GM23338 (cell line): ENCODE data around the gene SYNE2. TPM values are rescaled to one million over a fixed set of nuclear protein-coding genes. Genes with fewer than 3 reads are reported as not detected.

Source experiments
- ATAC-seq: fragments of 200-7000 bp; cut with Tn5 transposase; 3 replicates; pipeline ENCODE4 v1.9.1; 2020
- DNase-seq: peaks from one replicate; pipeline ENCODE4 v3.0.0-alpha.2; 2015; ENCODE audit warnings: low spot score
- H2AFZ ChIP-seq: fragments of 200-600 bp; sonication (generic); 2 replicates; pipeline ENCODE4 v1.8.0; 2016; ENCODE audit warnings: antibody characterized with exemption, mild to moderate bottlenecking, moderate library complexity
- H3F3A ChIP-seq: fragments of 200-600 bp; sonication (generic); replicated peaks from 2 replicates; pipeline ENCODE4 v1.8.0; 2017; ENCODE audit warnings: antibody characterized with exemption, mixed run types, low read depth
- H3K27ac ChIP-seq: fragments of 200-600 bp; sonication (generic); 2 replicates; pipeline ENCODE4 v1.6.1; 2016; ENCODE audit warnings: low read depth
- H3K27me3 ChIP-seq: fragments of 200-600 bp; sonication (generic); 2 replicates; pipeline ENCODE4 v1.8.0; 2016; ENCODE audit warnings: mild to moderate bottlenecking, mixed run types, moderate library complexity; ENCODE audit not compliant: insufficient read depth
- H3K36me3 ChIP-seq: fragments of 200-600 bp; sonication (generic); 2 replicates; pipeline ENCODE4 v1.8.0; 2016; ENCODE audit warnings: mild to moderate bottlenecking; ENCODE audit not compliant: insufficient read depth
- H3K4me1 ChIP-seq: fragments of 200-600 bp; sonication (generic); 2 replicates; pipeline ENCODE4 v1.8.0; 2016; ENCODE audit warnings: mild to moderate bottlenecking, moderate library complexity; ENCODE audit not compliant: insufficient read depth
- H3K4me2 ChIP-seq: fragments of 200-600 bp; sonication (generic); 2 replicates; pipeline ENCODE4 v1.7.1; 2017; ENCODE audit warnings: mixed run types
- H3K4me3 ChIP-seq: fragments of 200-600 bp; sonication (generic); 2 replicates; pipeline ENCODE4 v1.6.1; 2016; ENCODE audit warnings: mixed run types
- H3K79me2 ChIP-seq: fragments of 200-600 bp; sonication (generic); replicated peaks from 2 replicates; pipeline ENCODE4 v1.8.0; 2017; ENCODE audit warnings: mild to moderate bottlenecking; ENCODE audit not compliant: insufficient read depth
- H3K9me2 ChIP-seq: fragments of 200-600 bp; sonication (generic); 2 replicates; pipeline ENCODE4 v1.8.0; 2017; ENCODE audit not compliant: insufficient read depth
- H4K20me1 ChIP-seq: fragments of 200-600 bp; sonication (generic); replicated peaks from 2 replicates; pipeline ENCODE4 v1.8.0; 2017; ENCODE audit warnings: mild to moderate bottlenecking; ENCODE audit not compliant: insufficient read depth
- H3K27ac Mint-ChIP-seq: 2 replicates; pipeline ENCODE4 v1.8.0; 2020; ENCODE audit warnings: inconsistent platforms, mild to moderate bottlenecking, moderate library complexity, mixed read lengths
- H3K27me3 Mint-ChIP-seq: 3 replicates; pipeline ENCODE4 v1.8.0; 2022; ENCODE audit warnings: low read depth, mild to moderate bottlenecking, moderate library complexity, mixed read lengths, inconsistent platforms; ENCODE audit not compliant: insufficient read depth, poor library complexity
- H3K36me3 Mint-ChIP-seq: 3 replicates; pipeline ENCODE4 v1.8.0; 2021; ENCODE audit warnings: low read depth, mild to moderate bottlenecking, inconsistent platforms, moderate library complexity, mixed read lengths
- H3K4me1 Mint-ChIP-seq: 3 replicates; pipeline ENCODE4 v1.8.0; 2020; ENCODE audit warnings: mild to moderate bottlenecking, inconsistent platforms, mixed read lengths
- H3K4me3 Mint-ChIP-seq: 3 replicates; pipeline ENCODE4 v1.8.0; 2021; ENCODE audit warnings: moderate library complexity, mild to moderate bottlenecking, inconsistent platforms, mixed read lengths
- H3K9me3 Mint-ChIP-seq: 3 replicates; pipeline ENCODE4 v1.8.0; 2020; ENCODE audit warnings: moderate library complexity, mild to moderate bottlenecking, inconsistent platforms, mixed read lengths
- CREB1 ChIP-seq: fragments of 250-450 bp; sonication (Bioruptor Pico); IDR thresholded peaks from 2 replicates; pipeline ENCODE4 v1.5.0; 2020; ENCODE audit warnings: low read depth, mild to moderate bottlenecking, moderate library complexity
- CTCF ChIP-seq, 2 experiments: fragments of 200-600 bp in 1 of 2; sonication (generic) in 1 of 2; conservative IDR thresholded peaks; 2 replicates each; pipeline versions ENCODE4 v1.5.1 to v1.6.1; 2016 to 2017; ENCODE audit warnings: antibody characterized with exemption in 2 of 2, low read depth in 2 of 2, mild to moderate bottlenecking in 2 of 2, moderate library complexity in 1 of 2
- ETS1 ChIP-seq: IDR thresholded peaks from 2 replicates; pipeline ENCODE4 v1.6.1; 2016; ENCODE audit warnings: antibody characterized with exemption
- EZH2 ChIP-seq: fragments of 200-600 bp; sonication (generic); IDR thresholded peaks from one replicate; pipeline ENCODE4 v1.8.0; 2017; ENCODE audit warnings: antibody characterized with exemption, mild to moderate bottlenecking, low read depth; ENCODE audit not compliant: unreplicated experiment
- EZH2phosphoT487 ChIP-seq: fragments of 200-600 bp; sonication (generic); IDR thresholded peaks from one replicate; pipeline ENCODE4 v1.8.1; 2018; ENCODE audit warnings: antibody characterized with exemption; ENCODE audit not compliant: unreplicated experiment
- JUNB ChIP-seq: IDR thresholded peaks from one replicate; pipeline ENCODE4 v1.6.1; 2016; ENCODE audit warnings: antibody characterized with exemption; ENCODE audit not compliant: unreplicated experiment
- NANOG ChIP-seq: IDR thresholded peaks from 2 replicates; pipeline ENCODE4 v1.6.1; 2016; ENCODE audit warnings: antibody characterized with exemption, borderline replicate concordance
- POLR2AphosphoS5 ChIP-seq: IDR thresholded peaks from 2 replicates; pipeline ENCODE4 v1.6.1; 2016; ENCODE audit warnings: antibody characterized with exemption, low read depth
- REST ChIP-seq: IDR thresholded peaks from one replicate; pipeline ENCODE4 v1.6.1; 2018; ENCODE audit warnings: antibody characterized with exemption; ENCODE audit not compliant: unreplicated experiment
- STAT1 ChIP-seq: IDR thresholded peaks from one replicate; pipeline ENCODE4 v1.6.1; 2016; ENCODE audit warnings: antibody characterized with exemption; ENCODE audit not compliant: unreplicated experiment
- ZNF114 ChIP-seq: fragments of 250-450 bp; sonication (Bioruptor Pico); IDR thresholded peaks from 2 replicates; pipeline ENCODE4 v1.5.0; 2020; ENCODE audit warnings: mild to moderate bottlenecking, moderate library complexity
- ZNF331 ChIP-seq: fragments of 250-450 bp; sonication (Bioruptor Pico); IDR thresholded peaks from 2 replicates; pipeline ENCODE4 v1.5.0; 2020; ENCODE audit warnings: low read depth, mild to moderate bottlenecking, moderate library complexity
- ZNF462 ChIP-seq: fragments of 250-450 bp; sonication (Bioruptor Pico); IDR thresholded peaks from 2 replicates; pipeline ENCODE4 v1.5.0; 2020; ENCODE audit warnings: mild to moderate bottlenecking, moderate library complexity
- polyA plus RNA-seq: library from polyadenylated mRNA; unstranded; fragments of >200 nt; fragmentation: Nextera tagmentation; extraction: Ambion mirVana; gene quantifications from 2 replicates; pipeline ENCODE4 v1.2.1, GENCODE V29; 2016
- total RNA-seq: library from RNA; depleted of rRNA; stranded (reverse); fragments of >200 nt; shearing (Covaris generic); gene quantifications from 2 replicates; pipeline ENCODE4 v1.2.3, GENCODE V29; 2014

SYNE2 gene
- total and polyA plus RNA-seq, 2 experiments from 2014 or later = 34.3 to 86.5 TPM

- ATAC-seq (no peak), DNase-seq (no peak)
- H3K4me3 ChIP-seq = no peak overlapping the region
- peaks cover 26% of the 10 kb centered on the region for H3K4me1 Mint-ChIP-seq
- peak overlapping the region; percentile 26; the same call in 1 of the 2 replicates for H3K27ac Mint-ChIP-seq
- no peak overlapping the region for H2AFZ ChIP-seq
- H3K4me1 ChIP-seq = peaks cover 29% of the 10 kb centered on the region
- no peaks in the 10 kb centered on the region for H3K27me3 ChIP-seq
- peaks cover 5% of the 10 kb centered on the region; the same call in 1 of the 2 replicates for H4K20me1 ChIP-seq
- H3K79me2 ChIP-seq = peaks cover 86% of the 10 kb centered on the region
- H3F3A ChIP-seq = no peaks in the 10 kb centered on the region
- H3K9me3 Mint-ChIP-seq = no peaks in the 10 kb centered on the region
- H3K4me3 Mint-ChIP-seq = no peak overlapping the region
- H3K4me2 ChIP-seq = no peak overlapping the region
- no peaks in the 10 kb centered on the region for H3K9me2 ChIP-seq
- H3K27ac ChIP-seq = no peak overlapping the region; the same call in 1 of the 2 replicates
- no peaks in the 10 kb centered on the region; the same call in 2 of the 3 replicates for H3K36me3 Mint-ChIP-seq
- H3K36me3 ChIP-seq = no peaks in the 10 kb centered on the region
- peaks cover 3% of the 10 kb centered on the region for H3K27me3 Mint-ChIP-seq
- TF ChIP-seq NANOG (no peak), ZNF114 (CRISPR knock-in tag) (no peak), CTCF (conservative IDR thresholded peaks at IDR 0.05; ENCODE audit: low read depth in 2 of 2) (no peak), ETS1 (no peak), EZH2phosphoT487 (no peak), POLR2AphosphoS5 (no peak), REST (no peak), ZNF331 (CRISPR knock-in tag) (no peak), CREB1 (CRISPR knock-in tag) (no peak), EZH2 (no peak), ZNF462 (CRISPR knock-in tag) (no peak), JUNB (no peak), STAT1 (no peak)
These were observed 22.5 kb downstream of the SYNE2 start for GRCh38 chr14:63875311-63875710.
